HG03159 (cell line): ENCODE results near the gene MUC5AC.
"Not testable (repeated sequence)": the region's sequence is repeated elsewhere in the genome, so short reads cannot be mapped to it uniquely, and the experiment has no call there.

ENCODE experiments used
- ATAC-seq: cut with Tn5 transposase; IDR thresholded peaks from one replicate; pipeline ENCODE4 v1.9.1; 2021; ENCODE audit warnings: mild to moderate bottlenecking, moderate library complexity; ENCODE audit not compliant: unreplicated experiment

MUC5AC gene, protein sequence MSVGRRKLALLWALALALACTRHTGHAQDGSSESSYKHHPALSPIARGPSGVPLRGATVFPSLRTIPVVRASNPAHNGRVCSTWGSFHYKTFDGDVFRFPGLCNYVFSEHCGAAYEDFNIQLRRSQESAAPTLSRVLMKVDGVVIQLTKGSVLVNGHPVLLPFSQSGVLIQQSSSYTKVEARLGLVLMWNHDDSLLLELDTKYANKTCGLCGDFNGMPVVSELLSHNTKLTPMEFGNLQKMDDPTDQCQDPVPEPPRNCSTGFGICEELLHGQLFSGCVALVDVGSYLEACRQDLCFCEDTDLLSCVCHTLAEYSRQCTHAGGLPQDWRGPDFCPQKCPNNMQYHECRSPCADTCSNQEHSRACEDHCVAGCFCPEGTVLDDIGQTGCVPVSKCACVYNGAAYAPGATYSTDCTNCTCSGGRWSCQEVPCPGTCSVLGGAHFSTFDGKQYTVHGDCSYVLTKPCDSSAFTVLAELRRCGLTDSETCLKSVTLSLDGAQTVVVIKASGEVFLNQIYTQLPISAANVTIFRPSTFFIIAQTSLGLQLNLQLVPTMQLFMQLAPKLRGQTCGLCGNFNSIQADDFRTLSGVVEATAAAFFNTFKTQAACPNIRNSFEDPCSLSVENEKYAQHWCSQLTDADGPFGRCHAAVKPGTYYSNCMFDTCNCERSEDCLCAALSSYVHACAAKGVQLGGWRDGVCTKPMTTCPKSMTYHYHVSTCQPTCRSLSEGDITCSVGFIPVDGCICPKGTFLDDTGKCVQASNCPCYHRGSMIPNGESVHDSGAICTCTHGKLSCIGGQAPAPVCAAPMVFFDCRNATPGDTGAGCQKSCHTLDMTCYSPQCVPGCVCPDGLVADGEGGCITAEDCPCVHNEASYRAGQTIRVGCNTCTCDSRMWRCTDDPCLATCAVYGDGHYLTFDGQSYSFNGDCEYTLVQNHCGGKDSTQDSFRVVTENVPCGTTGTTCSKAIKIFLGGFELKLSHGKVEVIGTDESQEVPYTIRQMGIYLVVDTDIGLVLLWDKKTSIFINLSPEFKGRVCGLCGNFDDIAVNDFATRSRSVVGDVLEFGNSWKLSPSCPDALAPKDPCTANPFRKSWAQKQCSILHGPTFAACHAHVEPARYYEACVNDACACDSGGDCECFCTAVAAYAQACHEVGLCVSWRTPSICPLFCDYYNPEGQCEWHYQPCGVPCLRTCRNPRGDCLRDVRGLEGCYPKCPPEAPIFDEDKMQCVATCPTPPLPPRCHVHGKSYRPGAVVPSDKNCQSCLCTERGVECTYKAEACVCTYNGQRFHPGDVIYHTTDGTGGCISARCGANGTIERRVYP (N-terminal part only)

DNA sequence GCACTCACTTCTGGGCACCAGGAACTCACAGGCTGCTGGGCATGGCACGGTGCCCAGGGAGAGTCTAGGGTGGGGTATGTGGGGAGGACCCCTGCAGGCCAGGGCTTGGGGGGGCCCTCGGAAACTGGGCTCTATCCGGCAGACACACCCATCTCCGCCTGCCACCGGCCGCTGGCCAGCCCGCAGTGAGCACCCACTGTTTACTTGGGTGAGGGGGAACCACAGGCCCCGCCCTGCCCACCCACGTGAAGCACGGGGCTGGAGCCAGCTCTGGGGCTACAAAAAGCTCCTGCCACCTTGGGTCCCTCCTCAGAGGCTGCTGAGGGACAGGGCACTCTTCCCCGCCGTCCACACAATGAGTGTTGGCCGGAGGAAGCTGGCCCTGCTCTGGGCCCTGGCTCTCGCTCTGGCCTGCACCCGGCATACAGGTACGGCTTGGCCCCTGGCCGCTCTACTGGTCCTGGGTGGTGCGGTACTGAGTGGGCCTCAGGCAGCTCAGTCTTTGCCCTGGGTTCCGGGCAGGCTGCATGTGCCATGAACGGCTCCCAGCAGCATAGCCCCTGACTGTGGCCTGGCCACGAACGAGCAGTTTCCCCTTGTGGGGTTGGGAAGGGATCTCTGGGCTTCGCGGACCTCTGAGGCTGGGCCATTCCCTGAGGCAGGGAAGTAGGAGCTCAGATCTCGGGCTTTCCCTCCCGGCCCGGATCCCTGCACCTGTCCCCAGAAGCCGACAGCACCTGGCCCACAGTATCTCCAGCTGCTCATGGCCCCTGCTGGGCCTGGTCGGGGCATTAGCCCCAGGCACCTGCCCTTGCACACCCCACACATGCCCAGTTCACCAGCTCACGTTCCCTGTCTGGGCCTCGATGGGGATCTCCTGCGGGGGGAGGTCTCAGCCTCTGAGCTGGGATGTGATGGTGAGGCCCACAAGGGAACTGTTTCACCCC, at the start of gene MUC5AC:
Gene MUC5AC, plus strand, starts transcription at position 309 of the 947 bp plus-strand sequence. Its CDS starts 47 bp downstream, at position 356.
- no peak for ATAC-seq

DNA sequence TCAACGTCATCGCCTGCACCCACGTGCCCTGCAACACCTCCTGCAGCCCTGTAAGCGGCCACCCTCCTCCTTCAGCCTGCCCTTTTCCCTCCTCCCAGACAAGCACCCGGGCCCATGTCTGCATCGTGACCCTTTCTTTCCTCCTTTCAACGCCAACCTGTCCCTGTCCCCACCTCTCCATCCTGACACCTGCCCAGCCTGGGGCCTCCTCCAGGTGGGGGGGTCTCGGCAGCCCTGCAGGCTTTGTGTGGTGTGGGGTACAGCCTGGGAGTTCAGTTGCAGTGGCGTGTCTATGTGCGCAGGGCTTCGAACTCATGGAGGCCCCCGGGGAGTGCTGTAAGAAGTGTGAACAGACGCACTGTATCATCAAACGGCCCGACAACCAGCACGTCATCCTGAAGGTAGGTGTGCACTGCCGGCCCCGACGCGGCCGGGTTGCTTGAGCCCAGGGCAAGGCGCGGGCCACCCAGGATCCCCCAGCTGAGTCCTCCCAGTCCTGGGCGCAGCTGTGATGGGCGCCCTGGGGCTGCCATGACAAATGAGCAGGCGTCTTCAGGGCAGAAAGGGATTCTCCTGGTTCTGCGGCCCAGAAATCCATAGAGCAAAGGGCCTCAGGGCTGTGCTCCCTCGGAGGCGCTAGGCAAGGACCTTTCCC, 49.4 kb upstream of the MUC5AC start:
- no peak for ATAC-seq

DNA sequence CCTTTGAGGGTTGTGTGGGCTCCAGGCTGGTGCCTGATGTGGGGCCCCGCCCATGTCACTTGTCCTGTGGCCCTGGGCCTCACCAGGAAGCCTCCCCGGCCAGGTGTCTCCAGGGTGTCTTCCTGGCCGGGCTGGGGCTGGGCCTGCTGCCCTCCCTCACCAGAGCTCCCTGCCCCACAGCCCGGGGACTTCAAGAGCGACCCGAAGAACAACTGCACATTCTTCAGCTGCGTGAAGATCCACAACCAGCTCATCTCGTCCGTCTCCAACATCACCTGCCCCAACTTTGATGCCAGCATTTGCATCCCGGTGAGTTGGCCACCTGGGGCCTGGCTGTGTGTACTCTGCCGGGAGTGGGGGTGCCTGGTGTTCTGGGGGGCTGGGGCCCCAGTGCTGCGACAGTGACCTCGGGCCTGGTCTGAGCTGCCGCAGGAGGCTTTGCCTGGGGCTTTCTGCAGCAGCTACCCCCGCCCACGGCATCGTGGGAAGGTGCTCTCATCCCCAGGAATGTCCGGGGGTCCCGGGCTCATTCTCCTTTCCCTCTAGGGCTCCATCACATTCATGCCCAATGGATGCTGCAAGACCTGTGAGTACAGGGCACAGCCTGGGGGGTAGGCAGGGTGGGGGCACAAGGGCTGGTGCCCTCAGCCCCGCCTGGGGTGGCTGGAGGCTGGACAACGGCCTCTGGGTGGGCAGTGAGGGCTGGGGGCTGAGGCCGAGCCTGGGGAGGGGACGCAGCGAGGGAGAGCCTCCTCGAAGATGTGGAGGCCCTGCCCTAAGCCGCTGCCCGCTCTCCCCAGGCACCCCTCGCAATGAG, 48.4 kb upstream of the MUC5AC start:
- ATAC-seq: no peak

DNA sequence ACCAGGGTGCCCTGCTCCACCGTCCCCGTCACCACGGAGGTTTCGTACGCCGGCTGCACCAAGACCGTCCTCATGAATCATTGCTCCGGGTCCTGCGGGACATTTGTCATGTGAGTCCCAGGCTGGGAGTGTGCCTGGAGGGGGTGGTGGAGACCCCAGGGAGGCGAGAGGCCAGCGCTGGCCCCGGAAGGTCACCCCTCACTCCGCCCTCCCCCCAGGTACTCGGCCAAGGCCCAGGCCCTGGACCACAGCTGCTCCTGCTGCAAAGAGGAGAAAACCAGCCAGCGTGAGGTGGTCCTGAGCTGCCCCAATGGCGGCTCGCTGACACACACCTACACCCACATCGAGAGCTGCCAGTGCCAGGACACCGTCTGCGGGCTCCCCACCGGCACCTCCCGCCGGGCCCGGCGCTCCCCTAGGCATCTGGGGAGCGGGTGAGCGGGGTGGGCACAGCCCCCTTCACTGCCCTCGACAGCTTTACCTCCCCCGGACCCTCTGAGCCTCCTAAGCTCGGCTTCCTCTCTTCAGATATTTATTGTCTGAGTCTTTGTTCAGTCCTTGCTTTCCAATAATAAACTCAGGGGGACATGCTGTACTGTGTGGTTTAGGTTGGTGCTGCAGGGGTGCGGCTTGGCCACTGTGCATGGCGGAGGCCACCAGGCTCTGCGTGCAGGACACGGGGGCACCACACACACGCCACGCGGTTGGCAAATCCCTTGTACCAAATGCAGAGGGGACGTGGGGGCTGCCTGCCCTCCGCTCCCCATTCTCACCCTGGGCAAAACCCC, 47.6 kb upstream of the MUC5AC start:
- ATAC-seq: no peak

DNA sequence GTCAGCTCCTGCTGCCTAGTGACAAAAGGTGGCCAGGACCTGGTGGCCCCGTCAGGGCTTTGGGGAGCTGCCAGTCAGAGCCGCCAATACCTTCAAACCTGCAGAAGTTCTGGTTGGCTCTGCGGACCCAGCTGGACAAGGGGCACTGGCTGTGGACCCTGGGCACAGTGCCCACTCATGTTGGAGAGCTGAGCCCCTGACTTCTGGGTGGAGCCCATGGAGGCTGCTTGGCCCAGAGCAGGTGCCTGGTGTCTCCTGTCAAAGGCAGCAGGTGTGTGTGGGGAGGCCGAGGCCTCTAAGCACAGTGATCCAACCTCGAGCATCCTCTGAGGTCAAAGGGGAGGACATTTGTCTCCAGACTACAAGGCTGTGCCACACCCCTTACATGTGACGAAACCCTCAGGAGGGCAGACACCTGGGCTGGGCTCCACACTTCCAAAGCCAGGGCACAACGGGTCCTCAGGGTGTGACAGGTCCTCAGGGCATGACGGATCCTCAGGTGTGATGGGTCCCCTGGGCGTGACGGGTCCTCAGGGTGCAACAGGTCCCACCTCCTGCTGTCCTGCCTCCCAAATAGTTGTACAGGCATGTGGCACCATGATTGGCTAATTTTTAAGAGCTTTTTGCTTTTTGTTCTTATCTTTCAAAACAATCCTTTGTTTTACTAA, 46.1 kb upstream of the MUC5AC start:
- ATAC-seq: no peak

DNA sequence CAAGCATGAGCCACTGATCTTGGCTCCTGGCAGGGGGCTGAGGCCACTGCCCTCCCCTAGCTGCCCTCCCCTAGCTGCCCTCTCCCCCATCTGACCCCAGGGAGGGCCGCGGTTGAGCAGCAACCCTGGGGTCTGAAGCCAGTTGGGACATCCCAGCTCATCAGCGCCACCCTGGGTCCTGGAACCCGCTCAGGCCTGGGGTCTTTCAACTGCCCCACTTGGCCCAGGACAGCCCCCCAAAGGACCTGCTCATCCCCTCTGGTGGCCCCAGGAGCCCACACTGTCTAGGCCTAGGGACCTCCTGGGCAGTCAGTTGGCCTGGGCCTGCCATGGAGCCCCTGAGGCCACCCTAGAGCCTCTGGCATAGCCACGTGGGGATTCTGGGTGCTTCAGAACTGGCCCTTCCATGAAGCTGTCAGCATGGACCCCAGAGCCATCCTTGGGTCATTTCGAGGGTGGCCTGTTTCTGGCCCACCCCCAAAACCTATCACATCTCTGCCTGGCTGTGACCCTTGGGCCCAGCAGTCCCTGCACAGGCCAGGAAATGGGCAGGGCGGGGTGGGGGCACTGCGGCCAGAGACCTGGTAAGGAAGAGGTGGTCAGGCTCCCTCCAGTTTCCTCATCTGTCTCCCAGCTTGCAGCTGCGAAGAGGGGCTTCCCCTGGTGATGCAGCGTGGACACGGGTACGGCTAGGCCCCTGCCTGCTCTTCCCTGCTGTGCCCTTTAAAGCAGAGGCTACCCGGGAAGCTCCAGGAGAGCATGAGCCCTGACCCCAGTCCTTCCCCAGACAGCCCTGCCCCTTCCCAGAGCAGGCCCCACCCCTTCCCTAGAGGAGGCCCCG, 45.2 kb upstream of the MUC5AC start:
- no peak for ATAC-seq

DNA sequence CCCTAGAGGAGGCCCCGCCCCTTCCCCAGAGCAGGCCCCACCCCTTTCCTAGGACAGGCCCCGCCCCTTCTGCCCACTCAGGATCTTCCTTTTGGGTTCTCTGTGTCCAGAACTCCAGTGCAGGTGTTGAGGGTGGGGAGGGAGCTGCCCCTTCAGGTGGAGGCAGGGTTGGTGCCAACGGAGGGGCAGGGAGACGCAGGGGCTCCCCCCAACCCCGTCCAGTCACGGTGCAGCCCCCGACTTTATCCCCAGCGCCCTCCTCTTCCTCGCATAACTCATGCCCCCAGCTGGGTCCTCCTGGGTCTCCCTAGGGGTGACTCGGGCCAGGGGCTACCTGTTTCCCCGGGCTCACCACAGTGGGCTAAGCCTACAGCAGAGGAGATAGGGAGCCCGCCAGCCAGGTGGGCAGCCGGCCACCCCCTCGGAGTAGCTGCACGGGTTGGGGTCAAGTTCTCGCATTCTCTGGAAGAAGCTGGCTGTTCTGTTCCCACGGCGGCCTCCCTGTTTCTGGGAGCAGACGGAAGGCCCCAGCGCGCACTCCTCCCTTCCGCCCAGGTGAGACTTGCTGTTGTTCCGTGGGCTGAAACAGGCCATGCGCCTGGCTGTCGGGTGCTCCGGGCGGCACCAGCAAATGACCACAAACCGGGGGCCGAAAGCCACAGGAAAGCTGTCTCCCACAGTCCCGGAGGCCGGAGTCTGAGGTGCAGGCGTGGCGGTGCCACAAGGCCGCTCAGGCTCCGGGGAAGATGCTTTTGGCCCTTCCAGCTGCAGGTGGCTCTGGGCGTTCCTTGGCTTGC, 44.1 kb upstream of the MUC5AC start:
- no peak for ATAC-seq

DNA sequence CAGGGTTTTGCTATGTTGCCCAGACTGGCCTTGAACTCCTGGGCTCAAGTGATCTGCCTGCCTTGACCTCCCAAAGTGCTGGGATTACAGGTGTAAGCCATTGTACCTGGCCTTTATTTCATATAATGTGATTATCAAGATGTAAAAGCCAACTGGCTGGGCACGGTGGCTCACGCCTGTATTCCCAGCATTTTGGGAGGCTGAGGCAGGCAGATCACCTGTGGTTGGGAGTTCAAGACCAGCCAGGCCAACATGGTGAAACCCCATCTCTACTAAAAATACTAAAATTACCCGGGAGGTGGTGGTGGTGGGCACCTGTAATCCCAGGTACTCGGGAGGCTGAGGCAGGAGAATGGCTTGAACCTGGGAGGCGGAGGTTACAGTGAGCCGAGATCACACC, 42.5 kb upstream of the MUC5AC start:
- not testable (repeated sequence) for ATAC-seq

DNA sequence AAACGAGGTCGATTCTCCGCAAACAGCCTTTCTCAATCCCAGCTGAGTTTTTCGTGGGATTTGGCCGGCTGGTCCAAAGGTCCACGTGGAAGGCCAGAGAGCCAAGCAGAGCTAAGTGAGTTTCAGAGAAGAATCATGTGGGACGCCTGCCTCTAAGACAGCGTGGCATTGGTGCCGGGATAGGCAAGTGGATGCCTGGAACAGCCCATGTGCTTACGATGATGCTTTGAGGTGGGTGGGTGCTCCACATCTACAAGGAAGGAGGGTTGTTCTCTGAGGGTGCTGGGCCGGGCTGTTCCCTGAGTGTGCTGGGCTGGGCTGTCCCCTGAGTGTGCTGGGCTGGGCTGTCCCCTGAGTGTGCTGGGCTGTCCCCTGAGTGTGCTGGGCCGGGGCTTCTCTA, 41.6 kb upstream of the MUC5AC start:
- ATAC-seq: no peak

DNA sequence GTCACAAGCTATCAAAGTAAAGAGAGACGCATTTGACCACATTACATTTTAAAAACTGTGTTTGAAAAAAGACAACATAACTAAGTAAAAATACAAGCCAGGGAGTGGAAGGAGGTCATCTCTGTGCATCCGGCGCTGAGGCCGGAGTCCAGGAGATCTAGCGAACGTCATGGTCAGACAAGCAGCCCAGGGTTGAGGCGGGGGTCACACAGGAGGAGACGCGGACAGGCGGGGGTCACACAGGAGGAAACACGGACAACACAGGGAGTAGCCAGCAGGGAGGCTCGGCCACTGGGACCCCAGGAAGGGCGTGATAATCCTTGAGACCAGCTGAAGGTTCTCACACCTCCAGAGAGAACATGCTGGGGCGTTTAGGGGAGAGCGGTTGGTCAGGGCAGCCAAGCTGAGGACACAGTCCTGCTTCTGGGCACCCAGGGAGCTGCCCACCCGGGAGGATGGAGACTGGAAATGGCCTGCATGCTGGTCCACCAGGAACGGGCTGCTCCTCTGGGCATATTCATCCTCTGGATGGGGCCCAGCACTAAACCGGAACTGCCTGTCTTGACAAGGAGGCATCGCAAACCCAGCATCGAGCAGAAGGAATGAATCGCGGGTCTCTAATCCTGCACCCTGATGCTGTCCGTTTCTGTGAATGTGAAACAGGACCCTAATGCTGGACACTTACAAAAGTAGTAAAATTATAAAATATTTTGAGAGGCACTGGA, 40.9 kb upstream of the MUC5AC start:
- no peak for ATAC-seq

DNA sequence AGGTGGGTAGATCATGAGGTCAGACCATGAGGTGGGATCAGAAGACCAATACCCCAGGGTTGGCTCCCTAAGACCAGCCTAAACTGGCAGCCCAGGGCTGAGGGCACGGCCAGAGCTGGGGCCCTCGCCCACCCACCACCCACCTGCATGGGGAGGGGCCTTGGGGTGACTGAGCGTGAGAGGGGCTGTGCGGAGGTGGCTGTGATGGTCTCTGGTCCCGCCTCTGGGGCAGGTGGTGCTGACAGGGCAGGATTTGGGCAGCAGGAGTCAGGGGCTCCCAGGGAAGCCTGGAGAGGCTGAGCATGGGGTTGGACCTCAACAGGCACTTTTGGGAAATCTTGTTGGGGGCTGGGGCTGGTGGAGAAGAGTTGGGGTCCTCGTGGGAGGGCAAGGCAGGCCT, 39.8 kb upstream of the MUC5AC start:
- ATAC-seq: no peak

DNA sequence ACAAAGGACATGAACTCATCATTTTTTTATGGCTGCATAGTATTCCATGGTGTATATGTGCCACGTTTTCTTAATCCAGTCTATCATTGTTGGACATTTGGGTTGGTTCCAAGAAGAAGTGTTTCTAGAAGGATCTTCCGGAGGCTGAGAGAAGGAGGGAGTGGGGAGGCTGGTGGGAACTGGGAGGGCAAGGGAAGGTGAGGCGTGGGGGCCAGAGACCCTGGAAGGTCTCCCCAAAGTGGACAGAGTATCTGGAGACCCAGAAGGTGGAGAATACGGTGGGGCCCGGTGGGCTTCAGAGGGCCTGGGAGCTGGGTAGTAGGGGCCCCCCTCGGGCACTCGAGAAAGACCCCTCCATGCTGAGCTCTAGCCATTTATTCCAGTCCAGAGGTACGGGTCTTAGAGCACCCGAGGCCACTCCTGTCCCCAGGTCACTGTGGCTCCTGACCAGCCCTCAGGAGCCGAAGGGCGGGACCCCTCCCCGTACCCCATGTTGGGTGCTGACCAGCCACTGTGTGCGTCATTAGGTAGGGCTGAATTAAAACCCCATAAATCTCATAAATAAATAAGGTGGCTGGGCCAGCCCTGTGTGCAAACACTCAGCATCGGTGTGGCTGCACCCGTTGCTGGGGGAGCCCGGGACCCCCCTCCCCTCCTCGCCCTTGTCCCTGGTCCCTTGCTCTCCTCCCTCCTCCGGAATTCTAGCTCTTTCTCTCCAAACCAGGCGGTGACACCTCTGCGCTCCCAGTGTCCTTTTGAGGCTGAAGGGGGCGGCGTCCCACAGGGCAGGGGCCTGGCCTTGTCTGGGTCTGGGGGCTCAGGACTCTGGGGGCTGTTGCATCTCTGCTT, 38.8 kb upstream of the MUC5AC start:
- ATAC-seq: no peak

DNA sequence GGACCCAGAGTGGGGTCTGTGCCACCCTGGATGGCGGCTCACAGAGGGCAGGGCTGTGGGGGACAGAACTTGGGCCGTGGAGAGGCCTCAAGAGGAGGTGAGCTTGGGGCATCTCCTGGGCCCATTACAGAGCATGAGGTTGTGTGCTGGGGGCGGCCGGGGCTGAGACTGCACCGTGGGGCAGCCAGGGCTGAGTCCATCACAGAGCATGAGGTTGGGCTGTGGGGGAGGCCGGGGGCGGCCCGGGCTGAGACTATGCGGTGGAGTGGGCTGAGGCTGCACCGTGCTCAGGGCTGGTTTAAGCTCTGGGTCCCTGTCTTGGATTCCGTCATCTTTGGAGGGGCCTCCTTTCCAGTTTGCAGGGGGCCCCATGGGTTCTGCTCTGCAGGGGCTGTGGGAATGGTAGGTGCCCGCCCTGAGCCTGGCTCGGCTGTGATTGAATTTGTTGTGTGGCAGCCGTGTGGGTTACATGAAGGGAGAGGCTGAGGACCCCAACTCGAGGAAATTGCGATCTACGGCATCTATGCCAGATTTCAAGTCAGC, 38.1 kb upstream of the MUC5AC start:
- ATAC-seq: no peak
